GM19395 (cell line): ENCODE data around the gene CTRL.

Experiments
- ATAC-seq: cut with Tn5 transposase; IDR thresholded peaks from one replicate; pipeline ENCODE4 v1.9.1; 2021; ENCODE audit warnings: mild to moderate bottlenecking, moderate library complexity; ENCODE audit not compliant: unreplicated experiment

CTRL gene

DNA sequence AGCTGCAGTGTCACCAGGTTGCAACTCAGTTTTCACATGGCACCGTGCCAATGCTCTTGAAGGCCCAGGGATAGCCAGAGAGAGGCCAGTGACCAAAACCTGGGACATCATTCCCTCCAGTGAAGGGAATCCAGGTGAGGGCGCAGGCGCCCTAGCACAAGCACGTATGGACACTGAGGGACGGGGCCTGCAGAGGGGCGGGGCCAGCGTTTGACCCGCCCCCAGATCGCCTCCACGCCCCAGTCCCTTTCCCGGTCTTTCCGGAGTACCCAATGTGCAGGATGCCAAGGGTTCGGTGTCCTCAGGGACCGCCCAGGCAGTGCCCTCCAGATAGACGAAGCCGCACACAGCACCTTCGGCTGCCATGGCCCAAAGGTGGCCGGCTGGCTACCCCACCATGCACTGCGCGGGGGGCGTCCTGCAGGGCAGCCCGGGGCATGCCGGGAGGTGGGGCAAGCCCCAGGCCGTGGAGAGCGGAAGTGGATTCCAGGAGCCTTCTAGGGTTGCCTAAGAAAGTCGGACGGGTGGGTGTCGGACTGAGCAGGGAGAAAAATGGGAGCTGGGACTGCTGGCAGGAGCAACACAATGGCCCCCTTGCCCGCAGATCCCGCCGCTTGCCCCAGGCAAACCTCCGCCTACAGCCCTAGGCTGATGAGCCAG, 32.1 kb upstream of the CTRL start:
- no peak for ATAC-seq

DNA sequence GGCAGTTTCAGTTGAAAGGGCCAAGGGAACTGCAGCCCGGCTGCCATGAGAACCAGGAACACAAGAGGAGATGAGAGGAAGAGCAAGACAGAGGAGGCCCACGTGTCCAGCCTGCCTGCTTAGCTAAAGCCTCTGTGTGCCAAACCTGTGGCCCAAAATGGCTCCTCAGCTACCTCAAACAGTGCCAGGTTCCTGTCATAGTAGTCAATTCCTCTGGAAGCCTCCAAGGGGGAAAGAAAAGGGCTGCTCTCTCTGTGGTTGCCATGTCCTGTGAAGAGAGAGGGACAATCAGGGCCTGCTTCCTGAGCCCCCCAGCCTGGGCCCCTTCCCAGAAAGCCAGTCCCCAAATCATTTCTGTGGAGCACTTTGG, 31.6 kb upstream of the CTRL start:
- ATAC-seq, result no peak

DNA sequence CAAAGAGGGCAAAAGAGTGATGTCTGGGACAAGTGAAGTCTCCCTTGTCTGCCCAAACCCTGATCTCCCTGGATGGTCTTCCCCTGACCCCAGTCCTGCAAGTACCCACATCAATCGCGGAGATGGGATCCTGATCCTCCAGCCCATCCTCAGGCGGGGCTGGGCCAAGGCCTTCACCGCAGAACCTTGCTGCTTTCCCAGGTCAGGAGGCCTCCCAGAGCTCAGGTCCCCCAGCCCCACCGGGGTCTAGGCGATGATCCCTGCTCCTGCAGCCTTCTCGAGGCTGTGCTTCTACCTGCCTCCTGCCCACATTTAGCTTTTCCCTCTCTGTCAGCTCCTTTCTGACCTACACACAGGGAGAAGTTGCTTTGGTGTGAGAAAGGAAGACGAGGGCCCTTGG, 30.5 kb upstream of the CTRL start:
- ATAC-seq, result no peak

DNA sequence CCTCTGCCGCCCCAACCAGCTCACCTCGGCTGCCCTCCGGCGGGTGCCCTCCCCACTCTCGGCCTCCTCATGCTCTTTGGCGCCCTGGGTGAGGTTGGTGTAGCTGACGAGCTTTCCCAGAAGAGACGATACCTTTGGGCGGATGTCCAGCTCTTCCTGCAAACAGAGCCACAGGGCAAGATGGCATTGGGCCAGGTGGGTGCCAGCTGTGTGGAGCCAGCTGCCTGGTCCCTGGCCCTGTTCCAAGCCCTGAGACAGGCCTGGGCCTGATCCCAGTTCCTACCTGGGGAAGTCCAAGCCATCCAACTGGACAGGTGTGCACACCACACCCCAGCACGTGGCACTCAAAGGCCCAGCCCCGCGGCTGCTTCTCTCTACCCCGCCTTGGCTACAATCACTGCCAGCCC, 29.9 kb upstream of the CTRL start:
- ATAC-seq, result no peak

DNA sequence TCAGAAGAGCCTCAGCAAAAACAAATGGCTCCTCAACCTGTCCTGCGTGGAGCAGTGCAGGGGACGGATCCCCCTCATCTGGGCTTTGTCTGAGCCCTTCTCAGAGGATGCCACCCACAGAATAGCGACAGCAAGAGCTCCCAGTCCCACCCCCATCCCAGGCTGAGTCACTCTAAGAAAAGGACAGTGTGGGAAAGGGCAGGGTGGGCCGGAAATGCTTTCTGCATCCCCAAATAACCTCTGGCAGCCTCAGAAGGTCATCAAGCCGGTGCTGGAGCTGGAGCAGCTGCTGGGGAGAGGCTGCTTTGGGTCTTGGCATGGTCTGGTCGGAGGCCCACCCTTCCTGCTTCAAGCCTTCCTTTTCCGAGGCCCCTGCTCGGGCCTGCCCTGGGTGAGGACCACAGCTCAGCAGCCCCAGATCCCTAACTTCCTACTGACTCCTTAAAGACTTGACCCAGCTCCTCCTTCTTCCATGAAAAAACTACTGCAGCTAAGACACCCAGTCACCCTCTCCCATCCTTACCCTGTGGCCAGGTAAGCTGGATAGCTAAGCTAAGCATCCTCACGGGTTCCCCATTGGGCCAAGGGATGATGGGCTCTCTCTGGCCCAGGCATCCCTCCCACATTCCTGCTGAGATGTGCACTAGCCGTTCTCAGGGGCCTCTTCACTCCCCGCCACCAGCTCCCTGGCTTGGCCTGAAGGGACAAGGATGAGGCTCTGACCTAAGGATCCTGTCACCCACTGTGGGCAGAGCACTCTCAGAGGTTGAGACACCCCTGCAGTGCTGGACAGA, 28.1 kb upstream of the CTRL start:
- ATAC-seq, result no peak

DNA sequence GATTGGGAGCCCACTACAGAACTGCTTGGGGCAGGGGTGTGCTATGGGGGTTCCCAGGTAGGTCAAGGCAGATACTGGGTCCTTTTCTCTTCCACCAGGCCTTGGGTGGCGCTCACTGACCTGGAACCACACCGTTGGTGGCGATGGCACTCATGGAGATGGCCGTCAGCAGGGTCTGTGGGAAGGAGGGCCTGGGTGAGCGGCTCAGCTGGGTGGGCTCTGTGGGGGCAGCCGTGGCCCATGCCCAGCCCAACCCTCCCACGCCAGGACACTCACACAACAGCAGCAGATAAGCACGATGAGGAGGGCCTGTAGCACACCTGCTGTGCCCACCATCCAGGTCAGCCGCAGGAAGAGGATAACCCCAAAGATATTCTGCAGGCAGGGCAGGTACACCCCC, 26.0 kb upstream of the CTRL start:
- ATAC-seq, result no peak

DNA sequence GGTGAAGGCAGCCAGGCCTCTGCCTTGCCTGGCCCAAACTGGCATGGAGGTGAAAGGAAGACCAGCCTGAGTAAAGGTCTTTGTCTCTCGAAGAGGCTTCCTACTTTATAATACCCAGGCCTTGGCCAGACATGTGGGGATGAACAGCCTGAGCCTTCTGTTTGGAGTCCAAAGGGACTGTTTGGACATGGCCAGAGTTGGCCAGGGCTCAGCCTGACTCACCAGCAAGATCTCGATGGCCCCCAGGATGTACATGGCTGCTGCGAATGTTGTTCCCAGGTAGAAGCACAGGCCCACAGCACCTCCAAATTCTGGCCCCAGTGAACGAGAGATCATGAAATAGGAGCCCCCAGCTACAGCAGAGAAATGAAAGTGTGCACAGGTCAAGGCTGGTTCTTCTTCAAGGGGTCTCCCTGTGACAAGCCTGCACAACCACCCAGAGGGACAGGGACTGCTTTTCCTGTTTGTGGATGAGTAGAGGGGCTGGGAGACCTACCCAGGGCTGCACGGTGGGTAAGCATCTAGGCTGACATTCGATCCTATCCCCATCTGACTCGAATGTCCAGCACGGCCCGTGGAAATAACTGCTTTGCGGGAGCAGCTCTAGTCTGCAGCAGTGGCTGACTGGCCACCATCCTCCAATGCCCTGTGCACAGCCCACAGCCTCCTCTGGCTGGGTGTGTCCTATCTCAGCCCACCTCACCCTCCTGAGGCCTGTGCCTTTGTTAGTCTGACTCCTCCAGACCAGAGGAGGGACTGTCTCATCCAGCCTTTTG, 22.9 kb upstream of the CTRL start:
- ATAC-seq, result no peak

DNA sequence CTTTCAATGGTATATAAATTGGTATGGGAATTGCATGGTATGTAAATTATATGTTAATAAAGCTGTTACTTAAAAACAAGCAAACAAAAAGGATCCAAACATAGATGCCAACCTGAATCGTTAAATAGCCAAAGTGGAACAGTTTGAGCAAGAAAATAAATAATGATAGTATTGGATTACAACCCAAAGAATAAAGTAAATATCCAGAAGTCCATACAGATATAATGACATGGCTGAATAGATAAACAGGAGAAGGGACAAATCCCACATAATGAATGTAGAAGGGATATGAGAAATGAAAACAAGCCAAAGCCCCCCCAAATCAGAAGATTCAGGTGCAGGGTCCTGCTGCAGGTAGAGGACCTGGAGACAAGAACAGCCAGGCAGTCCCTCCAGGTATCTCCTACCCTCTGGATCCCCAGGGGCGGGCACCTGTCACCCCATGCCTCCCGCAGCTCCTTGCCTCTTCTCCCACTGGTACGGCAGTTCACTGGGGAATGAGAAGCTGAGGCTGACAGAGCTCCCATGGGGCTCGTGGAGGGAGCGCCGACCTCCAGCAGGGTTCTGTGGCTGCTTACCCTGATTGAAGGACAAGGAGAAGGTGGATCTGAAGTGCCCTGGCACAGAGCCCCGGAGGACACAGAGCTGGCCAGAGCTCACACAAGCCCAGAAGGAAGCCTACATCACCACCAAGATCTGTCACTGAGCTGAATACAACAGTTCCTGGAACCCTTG, 22.1 kb upstream of the CTRL start:
- ATAC-seq, result no peak

DNA sequence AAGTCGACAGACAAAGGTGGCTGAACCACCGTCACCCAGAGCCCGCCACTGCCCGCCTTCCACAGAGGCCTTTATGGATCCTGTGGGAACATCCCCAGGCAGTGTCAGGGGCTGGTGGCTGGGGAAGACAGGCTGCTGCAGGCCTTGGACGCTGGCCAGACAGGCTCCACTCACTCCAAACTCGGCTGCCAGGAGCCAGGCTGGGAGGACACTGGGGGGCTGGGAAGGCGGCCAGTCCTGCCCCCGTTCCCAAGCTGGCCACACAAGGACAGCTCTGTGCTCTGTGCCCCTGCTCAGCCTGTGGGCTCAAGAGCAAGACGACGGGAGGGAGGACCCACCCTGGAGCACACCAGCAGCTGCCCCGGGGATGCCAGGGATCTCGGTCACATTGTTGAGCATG, 19.8 kb upstream of the CTRL start:
- no peak for ATAC-seq

DNA sequence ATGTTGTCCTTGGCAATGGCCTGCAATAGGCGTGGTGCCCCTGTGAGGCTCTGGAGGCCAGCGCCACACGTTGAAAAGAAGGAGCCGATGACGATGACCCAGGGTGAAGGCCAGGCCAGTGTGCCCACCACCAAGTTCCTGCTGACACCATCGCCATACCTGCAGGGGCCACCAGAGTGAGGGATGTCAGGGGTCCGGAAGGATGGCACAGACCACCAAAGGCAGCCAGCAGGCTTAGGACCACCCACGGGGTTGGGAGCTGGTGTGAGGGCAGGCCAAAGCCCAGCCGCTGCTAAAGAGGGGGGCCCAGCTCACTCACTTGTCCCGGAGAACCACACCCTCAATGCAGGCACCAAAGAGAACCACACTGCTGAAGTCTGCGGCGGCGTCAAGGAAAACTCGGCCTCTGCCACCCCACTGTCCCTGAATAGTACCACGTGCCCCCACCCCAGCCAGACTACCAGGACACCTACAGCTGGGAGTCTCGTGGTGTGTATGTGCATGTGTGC, 18.7 kb upstream of the CTRL start:
- no peak for ATAC-seq

DNA sequence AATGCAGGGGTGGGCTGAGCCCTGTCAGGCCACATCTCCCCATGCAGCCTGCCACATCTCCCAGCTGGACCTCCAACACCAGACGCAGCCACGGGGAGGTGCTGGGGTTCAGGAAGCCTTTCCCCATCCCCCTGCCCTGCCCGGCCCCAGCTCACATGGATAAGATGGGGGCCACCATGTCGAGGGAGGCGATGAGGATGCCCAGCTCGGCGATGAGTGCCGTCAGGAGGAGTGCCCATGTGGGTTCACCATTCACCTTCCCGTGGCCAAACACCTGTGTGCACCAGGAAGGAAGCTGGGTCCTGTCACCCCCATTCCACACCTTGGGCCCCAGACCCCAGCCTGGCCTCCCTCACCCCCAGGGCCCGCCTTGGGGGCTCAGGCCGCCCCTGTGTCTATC, 18.0 kb upstream of the CTRL start:
- no peak for ATAC-seq

DNA sequence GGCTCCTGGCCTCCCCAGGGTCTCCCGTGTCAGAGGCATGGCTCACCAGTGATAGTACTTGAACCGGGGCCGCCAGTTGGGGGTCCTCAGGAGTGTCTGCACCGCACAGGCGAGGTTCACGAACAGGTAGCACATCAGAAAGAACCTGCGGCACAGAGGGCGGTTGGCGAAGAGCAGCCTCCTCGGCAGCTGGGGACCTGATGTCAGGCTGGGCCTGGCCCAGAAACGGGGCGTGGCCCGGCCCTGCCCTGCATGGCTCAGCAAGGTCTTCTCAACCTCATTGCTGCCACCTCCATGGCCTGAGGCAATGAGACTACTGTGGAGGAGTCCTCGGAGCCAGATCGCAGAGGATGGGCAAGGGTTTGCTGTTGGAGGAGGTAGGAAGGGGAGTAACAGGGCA, 16.4 kb upstream of the CTRL start:
- no peak for ATAC-seq

DNA sequence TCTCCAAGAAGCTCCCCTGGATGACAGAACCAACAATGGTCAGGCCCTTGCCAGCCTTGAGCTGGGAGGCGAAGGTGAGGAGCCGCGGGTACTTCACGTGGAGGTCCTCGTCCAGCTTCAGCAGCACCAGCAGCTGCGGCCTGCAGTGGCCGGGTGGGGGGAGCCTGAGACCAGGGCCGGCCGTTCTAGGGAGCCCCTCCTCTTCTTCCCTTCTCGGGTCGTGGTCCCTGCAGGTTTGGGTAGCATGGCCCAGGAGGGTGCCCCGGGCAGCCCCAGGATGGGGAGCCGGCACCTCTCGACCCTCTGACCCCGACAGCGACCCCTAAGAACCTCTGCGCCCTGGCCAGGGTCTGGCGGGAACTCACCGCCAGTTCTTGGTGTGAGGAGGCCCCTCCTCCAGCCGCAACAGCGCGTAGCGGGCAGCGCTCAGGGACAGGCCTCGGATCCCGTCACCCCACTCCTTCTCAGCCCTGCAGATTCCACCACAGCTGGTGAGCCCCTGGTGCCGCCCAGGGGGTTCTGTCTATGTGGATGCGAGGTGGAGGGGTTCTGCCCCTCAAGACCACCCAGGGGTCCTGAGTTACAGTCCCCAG, 15.4 kb upstream of the CTRL start:
- ATAC-seq, result no peak

DNA sequence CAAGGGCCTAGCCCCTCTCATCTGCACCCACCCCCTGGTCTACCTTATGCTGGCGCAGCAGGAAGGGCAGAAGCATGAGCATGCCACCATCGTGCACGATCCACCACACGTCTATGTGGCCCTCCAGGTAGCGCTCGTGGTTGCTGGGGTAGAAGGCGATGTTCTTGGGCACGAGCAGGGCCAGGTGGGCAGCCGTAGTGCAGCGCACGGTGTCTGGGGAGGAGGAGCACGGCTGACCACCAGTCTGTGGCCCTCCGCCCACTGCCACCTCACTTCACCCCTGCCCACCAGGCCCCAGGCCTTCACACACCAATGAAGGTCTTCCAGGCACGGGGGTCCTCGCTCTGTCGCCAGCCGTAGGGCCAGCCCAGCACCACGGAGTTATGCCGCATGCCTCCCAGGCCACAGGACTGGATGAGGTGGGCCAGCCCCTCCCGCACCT, 14.5 kb upstream of the CTRL start:
- no peak for ATAC-seq

DNA sequence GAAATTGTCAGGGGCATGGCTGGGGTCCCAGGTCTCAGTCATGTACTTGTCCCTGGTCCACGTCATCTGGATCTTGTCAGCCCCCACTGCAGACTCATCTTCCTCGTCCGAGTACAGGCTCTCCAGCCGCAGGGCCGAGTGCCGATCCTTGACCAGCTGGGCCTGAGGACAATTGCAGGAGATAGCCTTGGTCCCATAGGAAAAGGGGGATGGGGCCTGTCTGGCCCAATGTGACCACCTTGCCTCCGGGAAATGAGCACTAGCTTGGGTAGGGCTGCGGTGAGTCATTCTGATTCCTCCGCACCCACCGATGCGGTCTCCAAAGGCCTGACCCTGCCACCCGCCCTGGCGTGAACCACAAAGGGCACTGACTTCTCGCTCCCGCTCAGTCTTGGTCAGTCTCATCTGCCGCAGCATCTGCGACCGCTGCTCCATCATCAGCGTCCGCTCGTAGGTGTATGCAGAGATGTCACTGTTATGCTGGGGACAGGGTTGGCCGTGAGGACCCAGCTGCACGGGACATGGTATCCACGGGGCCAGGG, 13.8 kb upstream of the CTRL start:
- no peak for ATAC-seq

DNA sequence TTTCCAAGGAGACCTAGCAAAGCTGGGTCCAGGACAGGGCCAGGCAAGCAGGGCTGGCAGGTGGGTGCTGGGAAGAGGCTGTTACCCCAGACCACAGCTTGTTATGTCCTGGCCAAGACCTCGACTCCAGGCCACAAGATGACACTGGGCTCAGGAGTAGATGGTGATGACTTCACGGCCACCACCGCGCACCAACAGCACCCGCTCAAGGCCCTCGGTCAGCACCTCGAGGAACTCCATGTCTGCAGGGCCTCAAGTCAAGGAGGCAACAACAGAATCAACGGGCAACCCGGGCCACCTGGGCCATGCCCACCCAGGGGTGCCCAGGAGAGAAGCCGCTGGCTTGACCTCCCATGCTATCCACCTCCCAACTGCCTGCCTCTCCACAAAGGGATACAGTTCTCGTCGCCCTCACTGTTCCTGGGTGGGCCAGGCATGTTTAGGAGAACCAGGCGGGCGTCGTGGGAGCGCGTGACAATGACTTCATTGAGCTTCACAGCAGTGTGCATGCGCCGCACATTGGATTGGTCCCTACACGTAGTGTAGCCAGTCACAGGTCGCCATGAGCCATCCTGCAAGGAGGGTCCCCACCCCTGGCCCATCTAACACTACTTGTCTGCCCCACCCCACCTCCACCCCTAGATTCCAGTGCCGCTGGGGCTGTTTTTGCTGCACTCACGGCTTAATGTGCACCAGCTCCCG, 13.2 kb upstream of the CTRL start:
- ATAC-seq, result no peak

DNA sequence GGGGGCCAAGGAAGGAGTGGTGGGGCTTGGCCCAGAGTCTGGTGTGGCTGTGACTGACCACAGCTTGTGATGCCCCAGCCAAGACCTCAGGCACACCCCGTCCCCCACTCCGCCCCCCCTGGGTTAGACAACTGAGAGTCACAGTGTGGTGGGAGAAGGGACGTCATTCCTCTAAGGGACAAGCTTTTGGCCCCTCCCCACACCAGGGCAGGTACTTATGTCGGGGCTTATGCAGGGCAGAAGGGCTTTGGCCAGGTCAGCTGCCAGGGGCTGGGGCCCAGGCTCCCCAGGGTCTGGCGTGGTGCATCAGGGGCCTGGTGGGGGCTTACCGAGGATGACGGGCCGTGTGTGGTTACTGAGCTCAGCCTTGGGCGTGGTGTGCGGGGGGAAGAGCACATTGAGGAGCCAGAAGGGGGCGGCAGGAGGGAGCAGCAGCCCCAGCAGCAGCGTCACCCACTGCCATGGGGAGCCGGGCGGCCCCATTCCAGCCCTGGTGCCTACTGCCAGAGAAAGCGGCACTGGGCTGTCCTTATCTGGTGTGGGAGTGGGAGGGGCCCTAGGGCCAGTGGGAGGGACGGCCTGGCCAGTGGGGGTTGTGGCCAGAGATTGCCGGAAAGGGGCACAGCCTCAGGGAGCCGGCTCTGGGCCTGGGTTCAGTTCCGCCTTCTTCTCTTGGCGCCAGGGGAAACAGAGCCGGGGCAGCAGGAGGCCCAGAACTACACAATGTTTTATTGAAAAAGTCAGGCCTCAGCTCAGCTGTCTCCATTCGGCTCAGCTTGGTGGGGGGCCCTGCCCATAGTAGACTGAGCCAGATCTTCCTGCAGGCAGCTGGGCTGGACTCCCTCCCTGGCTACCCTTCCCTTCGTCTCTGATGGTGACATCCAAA, 12.2 kb upstream of the CTRL start, which contains the start of gene LCAT:
TSS of gene LCAT (minus strand) at position 502 of the 886 bp plus-strand sequence. CDS start at position 483, 19 bp downstream.
- ATAC-seq, result no peak

DNA sequence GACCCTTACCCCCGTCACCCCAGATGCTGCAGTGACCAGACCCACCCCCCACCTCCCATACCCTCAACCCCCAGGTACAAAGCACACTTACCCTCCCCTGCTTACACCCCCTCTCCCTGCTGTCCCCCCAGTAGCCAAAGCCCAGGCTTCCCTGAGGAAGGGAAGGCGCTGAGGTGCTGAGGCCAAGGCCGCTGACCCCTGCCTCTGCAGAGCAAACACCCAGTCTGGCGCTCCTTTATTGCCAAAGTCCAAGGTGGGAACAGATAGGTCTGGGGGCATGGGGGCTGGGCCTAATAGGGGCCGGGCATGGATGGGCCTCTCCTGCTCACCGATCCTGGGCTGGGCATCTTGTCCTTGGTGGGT, 11.6 kb upstream of the CTRL start:
- ATAC-seq, result no peak
